Activated gamma-delta T cell treated with Interleukin-2 at 50 U/mL for 16 hours (primary cell): Measurements from ENCODE around the gene ARHGAP42.

ENCODE experiments used
- DNase-seq: peaks from one replicate; pipeline ENCODE4 v3.0.0-alpha.2; 2020

The ARHGAP42 gene

DNA sequence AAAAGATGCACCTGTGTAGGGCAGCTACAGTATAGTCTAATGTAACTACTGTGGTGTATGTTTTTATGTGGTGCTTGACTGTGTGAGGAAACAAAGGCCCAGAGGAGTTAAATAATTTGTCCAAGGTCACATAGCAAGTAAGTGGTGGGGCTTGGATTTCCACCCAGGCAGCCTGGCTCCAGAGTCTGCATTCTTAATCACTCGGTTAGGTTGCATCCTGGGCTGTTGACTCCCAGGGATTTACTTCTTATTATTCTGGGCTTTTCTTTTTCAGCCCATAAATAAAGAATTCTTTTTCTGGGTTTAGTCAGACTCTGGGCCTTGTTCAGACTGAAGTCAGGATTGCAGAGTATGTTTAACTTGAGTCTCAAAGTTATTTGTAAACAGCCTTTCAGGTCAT lies 82.1 kb downstream of the ARHGAP42 start:
- DNase-seq = no peak

GRCh38 chr11:100769617-100770016 lies 82.5 kb downstream of the ARHGAP42 start:
- DNase-seq = no peak

GRCh38 chr11:100774132-100774531 lies 87.0 kb downstream of the ARHGAP42 start:
- no peak for DNase-seq

DNA sequence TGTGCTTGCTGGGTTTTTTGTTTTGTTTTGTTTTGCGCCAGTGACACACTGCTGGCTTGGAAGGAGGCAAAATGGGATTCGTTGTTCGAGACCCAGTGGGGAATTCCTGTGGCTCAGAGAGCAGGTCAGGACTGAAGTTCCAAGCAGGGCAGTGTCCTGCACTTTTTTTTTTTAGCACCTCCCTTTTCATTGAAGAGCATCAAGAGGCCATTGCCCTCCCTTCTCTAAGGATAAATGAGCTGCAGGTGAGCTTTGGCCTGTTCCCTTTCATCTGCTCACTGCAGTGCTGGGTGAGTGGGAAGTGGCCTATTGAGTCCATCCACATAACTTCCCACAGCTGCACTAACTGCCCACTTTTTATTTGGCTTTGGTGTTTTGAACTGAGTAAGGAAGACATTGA lies 87.8 kb downstream of the ARHGAP42 start:
- no peak for DNase-seq

DNA sequence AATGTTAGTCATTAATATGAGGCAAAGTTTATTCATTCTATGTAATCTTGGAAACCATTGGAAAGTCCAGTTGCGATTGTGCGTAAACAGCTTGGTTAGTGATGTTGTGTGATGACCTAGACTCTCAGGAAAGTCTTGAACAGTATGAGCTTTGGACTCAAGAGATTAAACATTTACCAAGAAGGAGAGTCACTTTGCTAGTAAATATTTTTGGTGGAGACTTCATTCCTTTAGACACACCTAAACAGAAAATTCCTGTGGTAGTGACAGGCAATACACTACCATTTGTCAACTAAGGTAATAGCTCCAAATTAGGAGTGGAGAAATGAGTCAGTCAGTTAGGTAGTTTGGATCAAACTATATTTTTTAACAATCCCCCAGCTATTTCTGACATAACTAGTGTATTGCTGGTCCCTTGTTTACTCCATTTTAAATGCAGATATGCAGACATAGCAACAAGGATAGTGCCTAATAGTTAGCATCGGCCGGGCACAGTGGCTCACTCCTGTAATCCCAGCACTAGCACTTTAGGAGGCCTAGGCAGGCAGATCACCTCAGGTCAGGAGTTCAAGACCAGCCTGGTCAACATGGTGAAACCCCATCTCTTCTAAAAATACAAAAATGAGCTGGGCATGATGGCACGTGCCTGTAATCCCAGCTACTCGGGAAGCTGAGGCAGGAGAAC lies 89.3 kb downstream of the ARHGAP42 start:
- DNase-seq = no peak

DNA sequence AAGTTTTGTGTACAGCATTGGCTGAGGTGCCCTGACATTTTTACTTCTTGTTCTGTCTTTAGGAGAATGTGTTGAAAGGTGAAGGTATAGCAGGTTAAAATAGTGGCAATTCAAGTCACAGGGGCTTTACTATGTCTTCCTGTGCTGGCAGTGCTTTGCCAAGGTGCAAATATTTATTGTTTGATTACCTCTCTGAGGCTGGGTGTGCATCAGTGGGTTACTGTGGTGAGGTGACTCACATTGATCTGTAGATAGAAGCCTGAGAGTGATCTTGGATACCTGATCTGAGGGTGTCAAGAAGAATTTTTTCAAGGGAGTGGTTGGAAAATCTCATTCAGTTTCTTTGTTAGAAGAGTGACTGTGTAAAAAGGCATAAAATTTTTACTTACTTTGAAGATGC lies 90.0 kb downstream of the ARHGAP42 start:
- no peak for DNase-seq

GRCh38 chr11:100777736-100778135 lies 90.6 kb downstream of the ARHGAP42 start:
- no peak for DNase-seq

- no peak for DNase-seq
These were observed 91.2 kb downstream of the ARHGAP42 start for GRCh38 chr11:100778166-100778785.

- DNase-seq = no peak
These were observed 93.4 kb downstream of the ARHGAP42 start for GRCh38 chr11:100780470-100780869.

GRCh38 chr11:100785148-100785983 lies 98.3 kb downstream of the ARHGAP42 start:
- no peak for DNase-seq

DNA sequence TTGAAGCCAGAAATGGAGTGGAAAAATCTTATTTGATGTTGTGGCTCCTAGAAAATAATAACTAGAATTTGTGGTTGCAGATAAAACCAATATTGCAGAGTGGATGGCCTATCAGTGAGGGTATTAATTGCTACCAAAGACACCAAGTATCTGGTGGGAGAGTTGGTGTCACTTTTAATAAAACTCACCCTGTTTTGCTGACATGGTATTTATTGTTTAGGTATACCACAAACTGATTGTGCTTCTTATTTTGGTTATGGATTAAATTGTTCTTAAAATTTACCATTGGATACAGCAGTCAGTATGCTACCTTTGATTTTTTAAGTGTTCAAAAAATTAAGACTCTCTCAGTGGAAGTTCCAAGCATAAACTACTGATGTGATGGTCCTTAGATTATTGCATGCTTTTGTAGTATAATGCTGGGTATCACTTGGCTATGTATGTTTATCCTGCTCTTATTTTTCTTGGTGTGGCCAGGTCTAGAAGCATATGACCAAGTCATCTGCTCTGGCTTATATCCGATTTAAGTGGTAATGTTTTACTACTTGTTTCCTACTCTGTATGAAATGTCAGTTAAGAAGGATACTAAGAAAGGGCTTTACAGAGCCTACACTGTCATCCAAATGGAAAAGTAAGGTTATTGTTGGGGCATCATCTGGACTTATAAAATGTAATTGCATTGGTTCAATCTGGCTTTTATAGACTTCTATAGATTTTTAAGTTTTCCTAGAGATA lies 101.6 kb downstream of the ARHGAP42 start:
- DNase-seq = no peak

GRCh38 chr11:100789500-100789899 lies 102.4 kb downstream of the ARHGAP42 start:
- DNase-seq = no peak

DNA sequence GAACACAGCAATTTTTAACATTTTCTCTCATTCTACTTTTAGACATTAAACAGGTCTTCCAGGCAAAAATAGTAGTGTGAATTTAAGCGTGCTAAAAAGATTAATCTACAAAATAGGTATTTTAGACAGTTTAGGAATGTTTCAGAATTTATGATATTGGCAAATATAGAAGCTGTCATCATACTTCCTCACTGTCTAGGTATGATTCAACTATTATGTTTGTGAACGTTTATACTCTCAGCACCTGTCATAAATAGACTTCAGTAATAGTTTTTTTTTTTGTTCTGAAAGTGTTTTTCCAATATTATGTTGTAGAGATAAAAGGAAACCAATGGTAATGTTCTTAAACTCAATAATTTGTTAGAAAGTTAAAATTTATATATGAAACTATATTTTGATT lies 103.0 kb downstream of the ARHGAP42 start:
- DNase-seq = no peak

- DNase-seq = no peak
These were observed 104.0 kb downstream of the ARHGAP42 start for GRCh38 chr11:100791103-100791502.

GRCh38 chr11:100791860-100792259 lies 104.8 kb downstream of the ARHGAP42 start:
- DNase-seq = no peak

GRCh38 chr11:100793525-100793924 lies 106.4 kb downstream of the ARHGAP42 start:
- no peak for DNase-seq

DNA sequence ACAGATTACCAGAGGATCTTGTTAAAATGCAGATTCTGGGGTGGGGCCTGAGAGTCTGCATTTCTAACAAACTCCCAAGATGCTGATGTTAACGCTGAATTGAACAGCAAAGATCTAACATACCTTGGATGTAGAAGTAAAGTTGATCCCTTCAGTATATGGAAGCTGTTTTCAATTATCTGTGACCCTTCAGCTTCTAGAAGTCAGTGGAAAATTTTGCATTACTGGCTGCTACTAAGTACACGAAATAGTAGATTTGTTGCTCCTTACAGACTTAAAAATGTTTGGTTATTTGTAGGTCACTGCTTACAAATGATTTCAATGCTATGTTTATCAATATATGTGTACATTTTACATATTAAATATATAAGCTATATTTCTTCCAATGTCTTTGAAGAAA lies 107.4 kb downstream of the ARHGAP42 start:
- no peak for DNase-seq

GRCh38 chr11:100799445-100799844 lies 112.4 kb downstream of the ARHGAP42 start:
- DNase-seq = no peak

GRCh38 chr11:100800202-100800601 lies 113.1 kb downstream of the ARHGAP42 start:
- DNase-seq = no peak

GRCh38 chr11:100801225-100801999 lies 114.3 kb downstream of the ARHGAP42 start:
- no peak for DNase-seq

DNA sequence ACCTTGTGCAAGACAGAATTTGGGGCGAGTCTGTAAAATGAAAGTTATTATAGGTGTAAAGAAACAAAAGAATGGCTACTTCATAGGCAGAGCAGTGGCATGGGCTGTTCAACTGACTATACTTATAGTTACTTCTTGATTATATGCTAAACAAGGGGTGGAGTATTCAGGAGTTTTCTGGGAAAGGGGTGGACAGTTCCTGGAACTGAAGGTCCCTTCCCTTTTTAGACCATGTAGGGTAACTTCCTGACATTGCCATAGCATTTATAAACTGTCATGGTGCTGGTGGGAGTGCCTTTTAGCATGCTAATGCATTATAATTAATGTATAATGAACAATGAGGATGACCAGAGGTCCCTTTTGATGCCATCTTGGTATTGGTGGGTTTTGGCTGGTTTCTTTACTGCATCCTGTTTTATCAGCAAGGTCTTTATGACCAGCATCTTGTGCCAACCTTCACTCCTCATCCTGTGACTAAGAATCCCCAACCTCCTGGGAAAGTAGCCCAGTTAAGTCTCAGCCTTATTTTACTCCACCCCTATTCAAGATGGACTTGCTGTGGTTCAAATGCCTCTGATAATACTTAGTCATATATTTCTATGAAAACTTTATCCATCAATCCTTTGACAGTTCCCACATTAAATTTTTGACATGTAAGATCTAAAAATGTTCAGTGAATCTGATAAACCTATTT lies 118.6 kb downstream of the ARHGAP42 start:
- no peak for DNase-seq

DNA sequence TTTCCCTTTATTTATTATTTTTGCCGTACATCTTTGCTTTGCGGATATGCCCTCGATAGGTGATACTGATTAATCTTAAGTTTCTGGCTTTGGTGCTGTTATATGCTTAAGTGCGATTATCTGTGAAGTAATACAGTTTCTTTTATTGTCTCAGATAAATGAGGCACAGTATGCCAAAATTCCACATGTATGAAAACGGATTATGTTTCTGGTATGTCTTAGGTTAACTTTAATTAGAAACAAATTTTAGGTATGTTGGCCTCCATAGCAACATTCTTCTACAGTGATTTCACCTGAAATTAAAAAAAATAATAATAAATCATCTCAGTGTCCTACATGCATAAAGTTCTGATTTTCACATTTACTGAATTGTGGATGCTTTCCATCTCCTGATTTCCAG lies 119.2 kb downstream of the ARHGAP42 start:
- no peak for DNase-seq
